Measurements from ENCODE around the gene NAGPA. TPM values are rescaled to one million over a fixed set of nuclear protein-coding genes. Genes with fewer than 3 reads are reported as not detected.

NAGPA gene
- total and polyA plus RNA-seq, 2 of the 8 experiments (the other 6 are each of a cell fraction or from before 2014, with no cell fraction given) = 10.1 to 13.2 TPM

- TF ChIP-seq CTCF (IDR thresholded peaks at IDR 0.05; ENCODE audit: control extremely low read depth in 1 of 3, insufficient read depth in 1 of 3, low read depth in 1 of 3, low read length in 3 of 3) (no peak), TAF7 (optimal IDR thresholded peaks at IDR 0.05; ENCODE audit: borderline replicate concordance, low read depth, low read length) (no peak), SIRT6 (IDR thresholded peaks at IDR 0.05; ENCODE audit: low read length) (no peak), SP4 (IDR thresholded peaks at IDR 0.05; ENCODE audit: low read length) (no peak), ASH2L (IDR thresholded peaks at IDR 0.05; ENCODE audit: low read length) (no peak), TEAD4 (IDR thresholded peaks at IDR 0.05; ENCODE audit: low read depth, low read length) (no peak), CHD2 (IDR thresholded peaks at IDR 0.05; ENCODE audit: low read length) (no peak)
Measured at GRCh38 chr16:5027086-5027485, 6.6 kb downstream of the NAGPA start (continued).

All from H1 (cell line).